Posterior vena cava (tissue), 2 donors: Measurements from ENCODE around the gene LTBP1. TPM values are rescaled to one million over a fixed set of nuclear protein-coding genes. Genes with fewer than 3 reads are reported as not detected.
"Not testable (repeated sequence)": the region's sequence is repeated elsewhere in the genome, so short reads cannot be mapped to it uniquely, and the experiment has no call there.

Experiments used
- DNase-seq: peaks from one replicate; pipeline ENCODE4 v3.0.0-alpha.2; 2020; ENCODE audit warnings: low spot score
- intact Hi-C, 2 donors: fragments of 100-400 bp; cut with DNase I; formaldehyde crosslinking; loops; one replicate each; pipeline versions ENCODE4 v1.14.1 to v1.14.2; 2022 to 2023
- total RNA-seq, 2 donors: library from RNA; stranded (reverse); fragmentation: NEBNext Ultra II Directional; extraction: Animal tissue kit (Norgen Biotek cat#: 25700); gene quantifications; one replicate each; pipeline ENCODE4 v1.2.1, GENCODE V29; 2021
- donor health status: DM: yes; HTN: yes; CAD: no.
- donor health status: DM: yes; HTN: yes; CAD: no.

The LTBP1 gene
- total RNA-seq, 2 donors from 2014 or later: 206 to 235 TPM

- DNase-seq: no peak
- intact Hi-C loops: loop anchor here in 1 of 2 donors (5.0 kb wide), 1 partner anchor 177 kb away; no protein-coding TSS in a partner anchor
Observed at GRCh38 chr2:32949260-32949659, 2.5 kb downstream of the LTBP1 start.

GRCh38 chr2:32951672-32952071 lies 4.9 kb downstream of the LTBP1 start:
- no peak for DNase-seq
- intact Hi-C loops: loop anchor here in 1 of 2 donors (2.0 kb wide), 1 partner anchor 47 kb away; no protein-coding TSS in a partner anchor

- intact Hi-C loops: loop anchor here in 1 of 2 donors (2.0 kb wide), 1 partner anchor 46 kb away; no protein-coding TSS in a partner anchor
- DNase-seq: no peak
Observed at GRCh38 chr2:32952761-32953476, 6.2 kb downstream of the LTBP1 start.

GRCh38 chr2:32954206-32954605 lies 7.5 kb downstream of the LTBP1 start:
- DNase-seq: no peak
- intact Hi-C loops: no loop called here

GRCh38 chr2:32958821-32959220 lies 12.1 kb downstream of the LTBP1 start:
- DNase-seq: no peak
- intact Hi-C loops: no loop called here

- no peak for DNase-seq
- intact Hi-C loops: no loop called here
Observed at GRCh38 chr2:32960238-32960637, 13.5 kb downstream of the LTBP1 start.

GRCh38 chr2:32960647-32961403 lies 14.1 kb downstream of the LTBP1 start:
- no peak for DNase-seq
- intact Hi-C loops: no loop called here

GRCh38 chr2:32962690-32963089 lies 15.9 kb downstream of the LTBP1 start:
- DNase-seq: no peak
- intact Hi-C loops: no loop called here

GRCh38 chr2:32963941-32964340 lies 17.2 kb downstream of the LTBP1 start:
- no peak for DNase-seq
- intact Hi-C loops: no loop called here

- no peak for DNase-seq
- intact Hi-C loops: loop anchor here in 1 of 2 donors (1.0 kb wide), 1 partner anchor 10 kb away; no protein-coding TSS in a partner anchor
Observed at GRCh38 chr2:32965523-32966171, 18.9 kb downstream of the LTBP1 start.

- DNase-seq: no peak
- intact Hi-C loops: no loop called here
Observed at GRCh38 chr2:32969444-32970162, 22.9 kb downstream of the LTBP1 start.

- intact Hi-C loops, DNase-seq: not testable (repeated sequence)
Observed at GRCh38 chr2:32973772-32974171, 27.0 kb downstream of the LTBP1 start.

GRCh38 chr2:32976409-32977063 lies 29.8 kb downstream of the LTBP1 start:
- intact Hi-C loops: no loop called here
- no peak for DNase-seq

GRCh38 chr2:32977228-32977758 lies 30.5 kb downstream of the LTBP1 start:
- DNase-seq: no peak
- intact Hi-C loops: no loop called here

- intact Hi-C loops: no loop called here
- no peak for DNase-seq
Observed at GRCh38 chr2:32981612-32982011, 34.9 kb downstream of the LTBP1 start.

- DNase-seq, intact Hi-C loops: not testable (repeated sequence)
Observed at GRCh38 chr2:32983193-32983924, 36.6 kb downstream of the LTBP1 start.

GRCh38 chr2:32986480-32986879 lies 39.7 kb downstream of the LTBP1 start:
- intact Hi-C loops: no loop called here
- DNase-seq: no peak

GRCh38 chr2:32988525-32988924 lies 41.8 kb downstream of the LTBP1 start:
- intact Hi-C loops: no loop called here

More at GRCh38 chr2:32988525-32988924, 41.8 kb downstream of the LTBP1 start:
- no peak for DNase-seq
